HL-60 (cell line): ENCODE data around the gene AP2B1.

Source experiments
- CTCF ChIP-seq: IDR thresholded peaks from one replicate; pipeline ENCODE4 v1.5.1; 2011; ENCODE audit warnings: low read length, control low read depth, inconsistent platforms; ENCODE audit not compliant: insufficient read depth
- GABPA ChIP-seq: IDR thresholded peaks from 2 replicates; pipeline ENCODE4 v1.6.1; 2012; ENCODE audit warnings: low read depth
- POLR2AphosphoS5 ChIP-seq: IDR thresholded peaks from 2 replicates; pipeline ENCODE4 v1.6.1; 2012; ENCODE audit warnings: low read depth
- REST ChIP-seq: IDR thresholded peaks from 2 replicates; pipeline ENCODE4 v1.6.1; 2012; ENCODE audit warnings: low read depth; ENCODE audit not compliant: insufficient replicate concordance

GRCh38 chr17:35713069-35713728 is 126.1 kb downstream of the AP2B1 start:
- TF ChIP-seq POLR2AphosphoS5: no peak
- no peak for TF ChIP-seq CTCF
- TF ChIP-seq REST: no peak
- no peak for TF ChIP-seq GABPA
